ENCODE measurements around the gene SAP130.

GRCh38 chr2:127935337-127935736 is 92.5 kb downstream of the SAP130 start:
- no peak for TF ChIP-seq ZFX (IDR thresholded peaks at IDR 0.05)
- TF ChIP-seq, protein P1, sequence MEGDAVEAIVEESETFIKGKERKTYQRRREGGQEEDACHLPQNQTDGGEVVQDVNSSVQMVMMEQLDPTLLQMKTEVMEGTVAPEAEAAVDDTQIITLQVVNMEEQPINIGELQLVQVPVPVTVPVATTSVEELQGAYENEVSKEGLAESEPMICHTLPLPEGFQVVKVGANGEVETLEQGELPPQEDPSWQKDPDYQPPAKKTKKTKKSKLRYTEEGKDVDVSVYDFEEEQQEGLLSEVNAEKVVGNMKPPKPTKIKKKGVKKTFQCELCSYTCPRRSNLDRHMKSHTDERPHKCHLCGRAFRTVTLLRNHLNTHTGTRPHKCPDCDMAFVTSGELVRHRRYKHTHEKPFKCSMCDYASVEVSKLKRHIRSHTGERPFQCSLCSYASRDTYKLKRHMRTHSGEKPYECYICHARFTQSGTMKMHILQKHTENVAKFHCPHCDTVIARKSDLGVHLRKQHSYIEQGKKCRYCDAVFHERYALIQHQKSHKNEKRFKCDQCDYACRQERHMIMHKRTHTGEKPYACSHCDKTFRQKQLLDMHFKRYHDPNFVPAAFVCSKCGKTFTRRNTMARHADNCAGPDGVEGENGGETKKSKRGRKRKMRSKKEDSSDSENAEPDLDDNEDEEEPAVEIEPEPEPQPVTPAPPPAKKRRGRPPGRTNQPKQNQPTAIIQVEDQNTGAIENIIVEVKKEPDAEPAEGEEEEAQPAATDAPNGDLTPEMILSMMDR (conservative IDR thresholded peaks at IDR 0.05): no peak

All from C4-2B (cell line).